Brain microvascular endothelial cell (primary cell): ENCODE measurements around the gene SH3GLB1.

ENCODE experiments used
- DNase-seq: peaks from one replicate; pipeline ENCODE4 v3.0.0-alpha.2; 2020
- H3K27ac ChIP-seq: fragments of 250-450 bp; sonication (Bioruptor Pico); 2 replicates; pipeline ENCODE4 v1.5.1; 2020; ENCODE audit warnings: mild to moderate bottlenecking, moderate library complexity
- H3K27me3 ChIP-seq: fragments of 250-450 bp; sonication (Bioruptor Pico); replicated peaks from 2 replicates; pipeline ENCODE4 v1.5.1; 2020; ENCODE audit warnings: mild to moderate bottlenecking
- H3K36me3 ChIP-seq: fragments of 250-450 bp; sonication (Bioruptor Pico); replicated peaks from 2 replicates; pipeline ENCODE4 v1.5.1; 2020; ENCODE audit warnings: mild to moderate bottlenecking
- H3K4me3 ChIP-seq: 2 replicates; pipeline ENCODE4 v1.5.1; 2011; ENCODE audit warnings: low read depth, mild to moderate bottlenecking, control low read depth, low read length, moderate library complexity
- CTCF ChIP-seq: IDR thresholded peaks from 2 replicates; pipeline ENCODE4 v1.5.1; 2011; ENCODE audit warnings: low read depth, mild to moderate bottlenecking, moderate library complexity, low read length, control low read depth, inconsistent platforms; ENCODE audit errors: missing control alignments
- in situ Hi-C: cut with HindIII; loops from 2 replicates; pipeline ENCODE4 v1.10.0; 2017; ENCODE audit warnings: low sequenced_read_pairs, low pct_ligation_motif_present

SH3GLB1 gene

GRCh38 chr1:86751923-86752322 lies 47.5 kb downstream of the SH3GLB1 start:
- in situ Hi-C loops = no loop called here
- TF ChIP-seq CTCF = no peak
- no peaks in the 10 kb centered on the region for H3K36me3 ChIP-seq
- H3K27ac ChIP-seq = no peak overlapping the region
- H3K27me3 ChIP-seq = no peaks in the 10 kb centered on the region
- no peak overlapping the region for H3K4me3 ChIP-seq
- DNase-seq = no peak

GRCh38 chr1:86753700-86754099 lies 49.3 kb downstream of the SH3GLB1 start:
- peak; percentile 52 for TF ChIP-seq CTCF
- H3K36me3 ChIP-seq = no peaks in the 10 kb centered on the region
- no peak for DNase-seq
- no peak overlapping the region for H3K4me3 ChIP-seq
- H3K27ac ChIP-seq = no peak overlapping the region
- in situ Hi-C loops = no loop called here
- H3K27me3 ChIP-seq = no peaks in the 10 kb centered on the region

GRCh38 chr1:86754265-86754974 lies 50.0 kb downstream of the SH3GLB1 start:
- Histone ChIP-seq H3K36me3 (no peaks in the 10 kb centered on the region), H3K27ac (no peak overlapping the region), H3K4me3 (no peak overlapping the region), H3K27me3 (no peaks in the 10 kb centered on the region)
- in situ Hi-C loops = no loop called here
- no peak for TF ChIP-seq CTCF
- DNase-seq = no peak

GRCh38 chr1:86756062-86756406 lies 51.7 kb downstream of the SH3GLB1 start:
- no peak overlapping the region for H3K27ac ChIP-seq
- no peak for TF ChIP-seq CTCF
- DNase-seq = no peak
- H3K36me3 ChIP-seq = no peaks in the 10 kb centered on the region
- no peak overlapping the region for H3K4me3 ChIP-seq
- H3K27me3 ChIP-seq = no peaks in the 10 kb centered on the region
- in situ Hi-C loops = no loop called here

GRCh38 chr1:86757272-86757984 lies 53.1 kb downstream of the SH3GLB1 start:
- in situ Hi-C loops = no loop called here
- TF ChIP-seq CTCF = no peak
- Histone ChIP-seq H3K4me3 (no peak overlapping the region), H3K27me3 (no peaks in the 10 kb centered on the region), H3K27ac (no peak overlapping the region), H3K36me3 (no peaks in the 10 kb centered on the region)
- DNase-seq = no peak
